GM18951 (cell line): Measurements from ENCODE around the gene SDR42E1.

ENCODE experiments used
- POLR2A ChIP-seq: IDR thresholded peaks from 4 replicates; pipeline ENCODE4 v1.6.1; 2011; ENCODE audit warnings: mild to moderate bottlenecking; ENCODE audit not compliant: insufficient read length, insufficient read depth; ENCODE audit errors: extremely low read depth
- in situ Hi-C: fragments of 300-500 bp; cut with MboI; formaldehyde crosslinking; loops from one replicate; pipeline ENCODE4 v1.12.0; 2022; ENCODE audit warnings: low sequenced_read_pairs, mixed read lengths, inconsistent platforms; ENCODE audit not compliant: unreplicated experiment

The SDR42E1 gene

GRCh38 chr16:81973737-81974136 is 37.5 kb downstream of the SDR42E1 start:
- in situ Hi-C loops: no loop called here
- no peak for TF ChIP-seq POLR2A

GRCh38 chr16:81971853-81972252 is 39.4 kb downstream of the SDR42E1 start:
- in situ Hi-C loops: no loop called here
- no peak for TF ChIP-seq POLR2A

GRCh38 chr16:81967358-81967757 is 43.9 kb downstream of the SDR42E1 start:
- in situ Hi-C loops: no loop called here
- TF ChIP-seq POLR2A: no peak

- TF ChIP-seq POLR2A: no peak
- in situ Hi-C loops: no loop called here
Measured at GRCh38 chr16:81964808-81965207, 46.5 kb downstream of the SDR42E1 start.

GRCh38 chr16:81956213-81956948 is 54.9 kb downstream of the SDR42E1 start:
- in situ Hi-C loops: no loop called here
- TF ChIP-seq POLR2A: no peak

GRCh38 chr16:81951564-81951963 is 59.7 kb downstream of the SDR42E1 start:
- in situ Hi-C loops: no loop called here
- TF ChIP-seq POLR2A: no peak

GRCh38 chr16:81946206-81946605 is 65.1 kb downstream of the SDR42E1 start:
- no peak for TF ChIP-seq POLR2A
- in situ Hi-C loops: no loop called here

GRCh38 chr16:81945665-81946064 is 65.6 kb downstream of the SDR42E1 start:
- in situ Hi-C loops: no loop called here
- TF ChIP-seq POLR2A: no peak

- in situ Hi-C loops: no loop called here
- no peak for TF ChIP-seq POLR2A
Measured at GRCh38 chr16:81942007-81942601, 69.2 kb downstream of the SDR42E1 start.

GRCh38 chr16:81940781-81941560 is 70.3 kb downstream of the SDR42E1 start:
- no peak for TF ChIP-seq POLR2A
- in situ Hi-C loops: no loop called here

GRCh38 chr16:81939164-81940056 is 71.9 kb downstream of the SDR42E1 start:
- TF ChIP-seq POLR2A: no peak
- in situ Hi-C loops: no loop called here
